Psoas muscle (tissue), 8 donors: Measurements from ENCODE around the gene CHCHD3. TPM values are rescaled to one million over a fixed set of nuclear protein-coding genes. Genes with fewer than 3 reads are reported as not detected.
"Not testable (repeated sequence)": the region's sequence is repeated elsewhere in the genome, so short reads cannot be mapped to it uniquely, and the experiment has no call there.

Experiments used
- ATAC-seq, 4 donors: fragments of 200-7000 bp; cut with Tn5 transposase; one replicate each; pipeline ENCODE4 v1.9.1; 2020; ENCODE audit warnings: moderate library complexity in 3 of 4, mild to moderate bottlenecking in 2 of 4
- DNase-seq, 2 donors: peaks; one replicate each; pipeline ENCODE4 v3.0.0-alpha.2; 2020
- H3K27ac ChIP-seq: fragments of 200-600 bp; one replicate; pipeline ENCODE4 v1.8.0; 2022
- H3K27me3 ChIP-seq, 3 donors: fragments of 200-600 bp in 1 of 3; one replicate each; pipeline versions ENCODE4 v1.6.1 to v1.8.0; 2013 to 2022; ENCODE audit warnings: low read length in 2 of 3, mild to moderate bottlenecking in 2 of 3, moderate library complexity in 1 of 3; ENCODE audit not compliant: insufficient read depth in 3 of 3
- H3K36me3 ChIP-seq, 2 donors: fragments of 200-600 bp in 1 of 2; one replicate each; pipeline versions ENCODE4 v1.6.1 to v1.8.0; 2013 to 2022; ENCODE audit warnings: low read depth in 1 of 2, mild to moderate bottlenecking in 1 of 2, moderate library complexity in 1 of 2; ENCODE audit not compliant: insufficient read depth in 1 of 2
- H3K4me1 ChIP-seq: fragments of 200-600 bp; one replicate; pipeline ENCODE4 v1.8.0; 2022
- H3K4me3 ChIP-seq: fragments of 200-600 bp; one replicate; pipeline ENCODE4 v1.8.0; 2022; ENCODE audit warnings: mild to moderate bottlenecking
- H3K9me3 ChIP-seq: fragments of 200-600 bp; one replicate; pipeline ENCODE4 v1.8.0; 2022
- WGBS, 3 donors: extraction: QIAGEN DNeasy Blood & Tissue Kit; methylation state at CpG; one replicate each; pipeline versions ENCODE4 v1.1.6 to v1.1.7; 2013; 5-methylcytosine and 5-hydroxymethylcytosine counted together
- intact Hi-C, 2 donors: fragments of 100-400 bp; cut with DNase I; formaldehyde crosslinking; loops; one replicate each; pipeline versions ENCODE4 v1.11.0 to v1.14.2; 2022
- polyA plus RNA-seq, 3 donors: library from polyadenylated mRNA; stranded (reverse); fragments of 200-250 nt; gene quantifications; one replicate each; pipeline ENCODE4 v1.2.3, GENCODE V29; 2013
- total RNA-seq, 4 donors: library from RNA; stranded (reverse); fragmentation: NEBNext Ultra II Directional in 2 of 4; extraction: Animal tissue kit (Norgen Biotek cat#: 25700) in 2 of 4; gene quantifications; one replicate each; pipeline versions ENCODE4 v1.2.1 to v1.2.4, GENCODE V29; 2021 to 2023
- TF ChIP-seq, protein P1 (sequence below): fragments of 200-600 bp; IDR thresholded peaks from one replicate; pipeline ENCODE4 v1.8.0; 2022; ENCODE audit warnings: antibody characterized with exemption
- donor health status: healthy with polysubstance abuse.
- donor health status: DM: no; HTN: no; CAD: no; lungs with moderate emphysema.
- donor health status: Bipolar disorder and iron deficiency.
- donor health status: healthy.
- donor health status: DM: yes; HTN: yes; CAD: no.
- donor health status: DM: no; HTN: no; CAD: no.
- donor health status: DM: no; HTN: no; CAD: no.
- donor health status: DM: yes; HTN: yes; CAD: no.

Gene CHCHD3
- total and polyA plus RNA-seq, 7 donors, result 129 to 206 (median 184) TPM

DNA sequence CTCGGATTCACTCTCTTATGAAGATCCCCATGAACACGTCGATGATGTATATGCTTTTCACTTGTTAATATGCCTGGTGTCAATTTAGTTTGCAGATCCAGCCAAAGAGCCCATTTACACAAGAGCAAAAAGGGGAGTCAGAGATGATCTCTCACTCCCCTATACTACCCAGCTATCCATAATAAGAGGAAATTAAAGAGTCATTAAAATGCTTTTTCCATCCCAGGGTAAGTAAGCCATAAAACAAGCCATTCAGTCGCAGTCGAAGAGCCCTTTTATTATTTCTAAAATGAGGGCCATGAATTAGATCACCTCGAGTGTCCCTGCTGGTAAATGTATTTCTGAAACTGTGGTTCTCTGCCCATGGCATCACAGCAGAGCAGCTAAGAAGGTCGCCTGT, 41.2 kb downstream of the CHCHD3 start:
- ATAC-seq, result no peak
- intact Hi-C loops, result no loop called here
- 88 to 93% (median 91%) methylated on average over 7 of the region's 7 CpGs for WGBS, 3 donors

DNA sequence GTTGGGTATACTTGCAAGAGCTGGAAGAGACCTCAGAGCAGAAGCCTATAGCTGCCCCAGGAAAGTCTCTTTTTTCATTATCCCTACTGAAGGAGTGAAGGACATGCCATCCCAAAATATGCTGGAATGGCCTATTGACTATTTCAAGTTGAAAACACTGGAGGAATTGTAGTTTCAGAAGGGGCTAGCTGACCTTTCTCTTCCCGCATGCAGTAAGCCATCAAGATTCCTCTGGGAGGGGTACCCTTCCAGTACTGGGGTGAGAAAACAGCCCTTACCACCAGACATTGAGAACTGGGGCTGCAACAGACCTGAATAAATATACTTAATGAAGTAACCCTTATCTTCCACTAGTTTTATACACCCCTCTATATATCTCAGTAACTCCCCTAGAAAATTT, 41.7 kb downstream of the CHCHD3 start:
- Histone ChIP-seq H3K27me3 (no peaks in the 10 kb centered on the region), H3K4me3 (no peak overlapping the region), H3K4me1 (peaks cover 14% of the 10 kb centered on the region), H3K36me3 (no peaks in the 10 kb centered on the region), H3K27ac (no peak overlapping the region), H3K9me3 (no peaks in the 10 kb centered on the region)
- ATAC-seq (no peak), DNase-seq (no peak)
- intact Hi-C loops, result no loop called here
- TF ChIP-seq, protein P1, sequence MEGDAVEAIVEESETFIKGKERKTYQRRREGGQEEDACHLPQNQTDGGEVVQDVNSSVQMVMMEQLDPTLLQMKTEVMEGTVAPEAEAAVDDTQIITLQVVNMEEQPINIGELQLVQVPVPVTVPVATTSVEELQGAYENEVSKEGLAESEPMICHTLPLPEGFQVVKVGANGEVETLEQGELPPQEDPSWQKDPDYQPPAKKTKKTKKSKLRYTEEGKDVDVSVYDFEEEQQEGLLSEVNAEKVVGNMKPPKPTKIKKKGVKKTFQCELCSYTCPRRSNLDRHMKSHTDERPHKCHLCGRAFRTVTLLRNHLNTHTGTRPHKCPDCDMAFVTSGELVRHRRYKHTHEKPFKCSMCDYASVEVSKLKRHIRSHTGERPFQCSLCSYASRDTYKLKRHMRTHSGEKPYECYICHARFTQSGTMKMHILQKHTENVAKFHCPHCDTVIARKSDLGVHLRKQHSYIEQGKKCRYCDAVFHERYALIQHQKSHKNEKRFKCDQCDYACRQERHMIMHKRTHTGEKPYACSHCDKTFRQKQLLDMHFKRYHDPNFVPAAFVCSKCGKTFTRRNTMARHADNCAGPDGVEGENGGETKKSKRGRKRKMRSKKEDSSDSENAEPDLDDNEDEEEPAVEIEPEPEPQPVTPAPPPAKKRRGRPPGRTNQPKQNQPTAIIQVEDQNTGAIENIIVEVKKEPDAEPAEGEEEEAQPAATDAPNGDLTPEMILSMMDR, result no peak
- whole genome bisulfite sequencing, 3 donors, result 82 to 88% (median 85%) methylated on average over 1 of the region's 1 CpG

More for the DNA sequence above, 41.2 kb downstream of the CHCHD3 start:
- Histone ChIP-seq H3K9me3 (no peaks in the 10 kb centered on the region), H3K27me3 (no peaks in the 10 kb centered on the region), H3K36me3 (no peaks in the 10 kb centered on the region), H3K4me3 (no peak overlapping the region), H3K4me1 (peaks cover 14% of the 10 kb centered on the region), H3K27ac (no peak overlapping the region)
- TF ChIP-seq, protein P1, result no peak
- DNase-seq, result no peak

DNA sequence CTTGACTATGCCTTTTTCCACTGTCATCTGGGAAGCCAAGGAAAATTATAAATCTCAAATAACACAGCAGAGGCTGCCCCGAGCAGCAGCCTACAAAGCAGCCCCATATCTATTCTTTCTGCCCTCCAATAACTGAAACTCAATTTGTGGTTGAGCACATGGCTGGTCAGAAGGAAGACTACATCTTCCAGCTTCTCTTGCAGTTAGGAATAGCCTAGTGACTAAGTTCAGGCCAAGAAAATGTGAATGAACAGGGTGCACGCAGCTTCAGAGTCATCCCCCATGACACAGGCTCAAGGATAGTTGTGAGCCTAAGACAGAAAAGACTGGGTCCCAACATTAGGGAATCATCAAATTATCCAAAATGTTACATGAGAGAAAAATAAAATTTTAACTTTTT, 42.3 kb downstream of the CHCHD3 start:
- no peaks in the 10 kb centered on the region for H3K27me3 ChIP-seq
- H3K4me3 ChIP-seq, result no peak overlapping the region
- no peaks in the 10 kb centered on the region for H3K36me3 ChIP-seq
- H3K4me1 ChIP-seq, result peaks cover 14% of the 10 kb centered on the region
- 59 to 76% (median 67%) methylated on average over 2 of the region's 2 CpGs for WGBS, 3 donors
- TF ChIP-seq, protein P1, result no peak
- intact Hi-C loops, result no loop called here
- peak in 3 of 4 donors; percentile 76 to 83 (median 81) for ATAC-seq
- no peaks in the 10 kb centered on the region for H3K9me3 ChIP-seq
- no peak for DNase-seq
- no peak overlapping the region for H3K27ac ChIP-seq

DNA sequence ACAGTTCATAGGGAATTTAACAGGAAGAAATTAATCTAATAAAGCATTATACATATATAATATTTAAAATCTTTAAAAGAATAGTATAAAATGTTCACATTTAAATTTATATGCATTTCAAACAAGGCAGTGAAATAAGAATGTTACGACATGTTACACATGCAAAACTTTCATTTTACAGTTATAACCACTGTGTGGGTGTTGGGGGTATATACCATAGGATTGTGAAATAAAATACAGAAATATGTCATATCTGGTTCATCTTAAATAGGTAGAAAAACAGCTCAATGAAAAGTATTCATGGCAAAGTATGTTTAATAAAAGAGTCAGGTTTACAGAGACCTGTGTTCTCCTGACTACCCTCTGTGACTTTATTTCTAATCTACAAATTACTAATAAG, 45.6 kb downstream of the CHCHD3 start:
- no peaks in the 10 kb centered on the region for H3K36me3 ChIP-seq
- no peaks in the 10 kb centered on the region for H3K9me3 ChIP-seq
- DNase-seq, result no peak
- TF ChIP-seq, protein P1, result no peak
- peaks cover 8% of the 10 kb centered on the region for H3K4me1 ChIP-seq
- H3K4me3 ChIP-seq, result no peak overlapping the region
- intact Hi-C loops, result no loop called here
- H3K27ac ChIP-seq, result no peak overlapping the region
- 97 to 100% (median 98%) methylated on average over 1 of the region's 1 CpG for WGBS, 3 donors
- H3K27me3 ChIP-seq, result no peaks in the 10 kb centered on the region
- no peak for ATAC-seq

DNA sequence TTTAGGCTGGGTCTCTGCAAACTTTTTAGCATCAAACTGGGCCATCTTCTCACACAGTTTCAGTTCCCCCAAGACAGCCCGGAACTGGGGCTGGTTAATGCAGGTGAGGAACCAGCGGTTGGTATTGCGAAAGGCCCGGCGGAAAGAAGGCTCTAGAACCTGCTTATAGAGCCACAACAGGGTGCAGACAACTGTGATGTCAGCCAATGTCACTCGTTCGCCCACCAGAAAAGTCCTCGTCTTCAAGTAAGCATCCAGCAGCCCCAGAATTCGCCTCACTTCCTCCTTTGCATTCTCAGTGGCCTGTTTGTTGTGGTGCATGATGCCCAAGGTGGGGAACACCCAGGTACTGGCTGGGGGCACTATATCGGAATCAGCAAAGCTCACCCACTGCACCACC, 46.6 kb downstream of the CHCHD3 start:
- DNase-seq, H3K4me1 ChIP-seq, H3K9me3 ChIP-seq, H3K27me3 ChIP-seq, intact Hi-C loops, H3K4me3 ChIP-seq, H3K36me3 ChIP-seq, H3K27ac ChIP-seq, ATAC-seq: not testable (repeated sequence)
- WGBS, 3 donors, result 94 to 99% (median 94%) methylated on average over 9 to 10 of the region's 10 CpGs
